Gastrocnemius medialis (tissue), 4 donors: ENCODE results near the gene STX17. TPM values are rescaled to one million over a fixed set of nuclear protein-coding genes. Genes with fewer than 3 reads are reported as not detected.
"Not testable (repeated sequence)": the region's sequence is repeated elsewhere in the genome, so short reads cannot be mapped to it uniquely, and the experiment has no call there.

ENCODE experiments used
- ATAC-seq, 2 donors: fragments of 150-250 bp; one replicate each; pipeline ENCODE4 v1.9.1; 2016
- DNase-seq, 2 donors: peaks; one replicate each; pipeline ENCODE4 v3.0.0-alpha.2; 2019
- H3K27ac ChIP-seq, 4 donors: fragments of 200-600 bp; sonication (generic); 1 replicate in 1 of 4; 2 replicates in 3 of 4; pipeline ENCODE4 v1.5.1; 2016 to 2018; ENCODE audit warnings: mild to moderate bottlenecking in 2 of 4, moderate library complexity in 1 of 4
- H3K27me3 ChIP-seq, 3 donors: fragments of 200-600 bp; sonication (generic) in 2 of 3; 1 replicate in 1 of 3; 2 replicates in 2 of 3; pipeline versions ENCODE4 v1.5.1 to v1.6.0; 2016 to 2019; ENCODE audit warnings: mild to moderate bottlenecking in 1 of 3, moderate library complexity in 1 of 3
- H3K36me3 ChIP-seq, 2 donors: fragments of 200-600 bp; sonication (generic) in 1 of 2; one replicate each; pipeline ENCODE4 v1.5.1; 2017 to 2018
- H3K4me1 ChIP-seq, 2 donors: fragments of 200-600 bp; sonication (generic) in 1 of 2; one replicate each; pipeline ENCODE4 v1.5.1; 2016 to 2017; ENCODE audit warnings: mild to moderate bottlenecking in 2 of 2
- H3K4me3 ChIP-seq, 4 donors: fragments of 200-600 bp; sonication (generic) in 3 of 4; 1 replicate in 1 of 4; 2 replicates in 3 of 4; pipeline ENCODE4 v1.5.1; 2016 to 2019; ENCODE audit warnings: mild to moderate bottlenecking in 2 of 4
- H3K9me3 ChIP-seq, 3 donors: fragments of 200-600 bp; sonication (generic) in 2 of 3; 1 replicate in 1 of 3; 2 replicates in 2 of 3; pipeline ENCODE4 v1.5.1; 2016 to 2019
- CTCF ChIP-seq, 5 experiments: fragments of 450-650 bp in 3 of 5; fragments of 200-600 bp in 2 of 5; sonication (generic) in 2 of 5; IDR thresholded peaks in 4 of 5; conservative IDR thresholded peaks in 1 of 5; 1 replicate in 4 of 5; 2 replicates in 1 of 5; pipeline ENCODE4 v1.5.1; 2016 to 2019; ENCODE audit warnings: antibody characterized with exemption in 5 of 5, mild to moderate bottlenecking in 3 of 5, moderate library complexity in 3 of 5
- POLR2A ChIP-seq, 2 donors: fragments of 450-650 bp; IDR thresholded peaks; one replicate each; pipeline ENCODE4 v1.6.1; 2017; ENCODE audit warnings: antibody characterized with exemption in 2 of 2, mild to moderate bottlenecking in 2 of 2, moderate library complexity in 2 of 2
- in situ Hi-C, 4 donors: fragments of 200-750 bp; cut with MboI; loops; one replicate each; pipeline versions ENCODE4 v1.15.0 to v1.8.0; 2017; ENCODE audit warnings: low sequenced_read_pairs in 4 of 4
- intact Hi-C: fragments of 100-400 bp; cut with DNase I; formaldehyde crosslinking; loops from one replicate; pipeline ENCODE4 v1.15.1; 2023; ENCODE audit warnings: low total_unique reads
- total RNA-seq, 4 donors: library from RNA; depleted of rRNA; stranded (reverse); fragments of >200 nt; gene quantifications; one replicate each; pipeline versions ENCODE4 v1.1.0 to v1.2.3, GENCODE V29; 2016

The STX17 gene
- 10 to 100 TPM; 25.3 to 34.4 (median 31.6) TPM for total RNA-seq

GRCh38 chr9:99906403-99907207, at the start of gene STX17:
TSS of gene STX17 (plus strand) at chr9:99906654. CDS start at chr9:99915240, 8,586 bp downstream.
- peak; percentile 53 to 70 for DNase-seq
- Histone ChIP-seq H3K4me1 (peaks cover 13 to 21% of the 10 kb centered on the region in 2 donors), H3K27me3 (no peaks in the 10 kb centered on the region), H3K27ac (peak within 1 kb of the TSS; percentile 98 to 100 (median 98)), H3K36me3 (no peaks in the 10 kb centered on the region), H3K4me3 (peak within 1 kb of the TSS; percentile 95 to 99 (median 96)), H3K9me3 (no peaks in the 10 kb centered on the region)
- in situ Hi-C loops (no loop called here), intact Hi-C loops (loop anchor here (1.0 to 5.0 kb wide), 3 partner anchors 87 to 639 kb away; no protein-coding TSS in a partner anchor)
- ATAC-seq, result peak; percentile 89 to 93
- TF ChIP-seq CTCF (IDR thresholded peaks at IDR 0.05 in 4 of 5, conservative IDR thresholded peaks at IDR 0.05 in 1 of 5) (no peak), POLR2A (IDR thresholded peaks at IDR 0.05) (peak; percentile 85 to 90)

- H3K4me3 ChIP-seq, H3K4me1 ChIP-seq, intact Hi-C loops, DNase-seq, H3K9me3 ChIP-seq, in situ Hi-C loops, H3K36me3 ChIP-seq, H3K27me3 ChIP-seq, H3K27ac ChIP-seq, ATAC-seq: not testable (repeated sequence)
Observed at GRCh38 chr9:99857576-99857975, 48.9 kb upstream of the STX17 start.

GRCh38 chr9:99858087-99858486, 48.4 kb upstream of the STX17 start:
- H3K27ac ChIP-seq, result no peak overlapping the region
- in situ Hi-C loops (no loop called here), intact Hi-C loops (no loop called here)
- H3K9me3 ChIP-seq, result no peaks in the 10 kb centered on the region
- ATAC-seq, result no peak
- TF ChIP-seq POLR2A (IDR thresholded peaks at IDR 0.05) (no peak), CTCF (IDR thresholded peaks at IDR 0.05 in 4 of 5, conservative IDR thresholded peaks at IDR 0.05 in 1 of 5) (no peak)
- no peaks in the 10 kb centered on the region for H3K36me3 ChIP-seq
- H3K4me1 ChIP-seq, result no peaks in the 10 kb centered on the region
- no peak for DNase-seq
- no peaks in the 10 kb centered on the region for H3K27me3 ChIP-seq
- H3K4me3 ChIP-seq, result no peak overlapping the region

DNA sequence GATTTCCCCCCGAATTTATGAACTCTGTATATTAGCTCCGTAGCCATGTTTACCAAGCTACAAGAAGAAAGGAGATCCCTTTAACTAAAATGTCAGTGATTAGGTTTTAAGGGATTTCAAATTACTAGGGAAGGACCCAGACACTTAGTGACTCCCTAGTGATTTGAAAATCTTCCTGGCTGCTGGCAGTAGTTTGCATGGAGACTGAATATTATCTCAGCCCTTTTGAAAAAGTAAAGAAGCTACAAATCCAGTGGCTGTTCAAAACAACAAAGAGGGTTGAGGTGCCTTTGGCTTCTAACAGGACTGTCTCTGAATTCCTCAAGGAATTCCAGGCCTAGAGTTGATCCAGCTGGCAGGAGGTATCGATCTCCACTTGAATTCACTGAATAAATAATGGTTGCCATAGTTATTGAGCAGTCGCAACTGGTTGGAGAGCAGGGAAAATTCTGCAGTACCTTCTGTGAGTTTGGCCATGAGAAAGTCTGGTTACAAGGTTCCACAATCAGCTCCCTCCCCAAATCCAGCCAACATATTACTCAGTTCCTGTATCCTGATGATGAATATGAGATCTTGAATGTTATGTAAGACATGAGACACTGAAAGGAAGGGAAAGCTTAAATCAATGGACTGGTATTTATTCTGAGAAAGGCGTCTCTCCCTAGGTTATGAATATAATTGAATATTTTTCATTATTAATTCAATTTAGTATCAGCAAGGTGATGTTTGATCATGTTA, 47.0 kb upstream of the STX17 start:
- no peak for DNase-seq
- in situ Hi-C loops, result no loop called here

More for the DNA sequence above, 47.0 kb upstream of the STX17 start:
- Histone ChIP-seq H3K27ac (no peak overlapping the region), H3K4me1 (no peaks in the 10 kb centered on the region), H3K27me3 (no peaks in the 10 kb centered on the region), H3K36me3 (peaks cover 0 to 9% of the 10 kb centered on the region in 2 donors), H3K4me3 (no peak overlapping the region), H3K9me3 (no peaks in the 10 kb centered on the region)
- ATAC-seq, result no peak
- TF ChIP-seq CTCF (IDR thresholded peaks at IDR 0.05 in 4 of 5, conservative IDR thresholded peaks at IDR 0.05 in 1 of 5) (no peak), POLR2A (IDR thresholded peaks at IDR 0.05) (no peak)
- intact Hi-C loops, result no loop called here
